Measurements from ENCODE around the gene SLC4A9. TPM values are rescaled to one million over a fixed set of nuclear protein-coding genes. Genes with fewer than 3 reads are reported as not detected.

SLC4A9 gene
- total RNA-seq, 2 experiments from 2014 or later = 0.36 TPM; not detected in 1

GRCh38 chr5:140356853-140357725, 2.9 kb upstream of the SLC4A9 start:
- ChIA-PET POLR2A (interaction anchor here (0.5 kb wide), 1 partner anchor 41 kb away, joined by 4 read pairs; no protein-coding TSS in a partner anchor), CTCF (interaction anchor here (1.2 to 22.2 kb wide), 3 partner anchors 8 to 107 kb away, joined by 3 to 874 read pairs (median 5); no protein-coding TSS in a partner anchor)
- Mint-ChIP-seq H3K36me3 (ENCODE audit: low read depth) (no peaks in the 10 kb centered on the region), H3K27ac (no peak overlapping the region), H3K9me3 (no peaks in the 10 kb centered on the region), H3K4me1 (ENCODE audit: low read depth) (peaks cover 13% of the 10 kb centered on the region), H3K27me3 (peaks cover 9% of the 10 kb centered on the region), H3K4me3 (peak overlapping the region; percentile 13)
- TF ChIP-seq CTCF (IDR thresholded peaks at IDR 0.05) = no peak
- ATAC-seq (no peak), DNase-seq (no peak)
- intact Hi-C loops (cut with micrococcal nuclease) = loop anchor here (5.0 kb wide), 1 partner anchor 280 kb away; the partner anchor contains the start of gene TMCO6

GRCh38 chr5:140357726-140358093, 2.3 kb upstream of the SLC4A9 start:
- ChIA-PET POLR2A (no interaction called here), CTCF (interaction anchor here (4.6 to 10.9 kb wide), 2 partner anchors 9 to 116 kb away, joined by 58 to 160 read pairs; partner anchors contain the start of gene HBEGF)
- ATAC-seq = peak; percentile 99
- Mint-ChIP-seq H3K4me1 (ENCODE audit: low read depth) (peaks cover 13% of the 10 kb centered on the region), H3K9me3 (no peaks in the 10 kb centered on the region), H3K27ac (peak overlapping the region; percentile 31), H3K4me3 (peak overlapping the region; percentile 49), H3K36me3 (ENCODE audit: low read depth) (no peaks in the 10 kb centered on the region), H3K27me3 (peaks cover 9% of the 10 kb centered on the region)
- intact Hi-C loops (cut with micrococcal nuclease) = loop anchor here (5.0 kb wide), 1 partner anchor 280 kb away; the partner anchor contains the start of gene TMCO6
- peak; percentile 73 for TF ChIP-seq CTCF (IDR thresholded peaks at IDR 0.05)
- peak; percentile 88 for DNase-seq

- TF ChIP-seq CTCF (IDR thresholded peaks at IDR 0.05) = no peak
- H3K4me1 Mint-ChIP-seq (ENCODE audit: low read depth) = peaks cover 17% of the 10 kb centered on the region
- ATAC-seq (no peak), DNase-seq (no peak)
- intact Hi-C loops (cut with micrococcal nuclease) = loop anchor here (5.0 kb wide), 1 partner anchor 278 kb away; the partner anchor contains the start of gene TMCO6
- ChIA-PET CTCF (interaction anchor here (1.0 to 10.9 kb wide), 9 partner anchors 10 to 274 kb away, joined by 3 to 160 read pairs (median 4); partner anchors contain the start of genes CD14 and HBEGF), POLR2A (interaction anchor here (0.7 kb wide), 1 partner anchor 20 kb away, joined by 3 read pairs; no protein-coding TSS in a partner anchor)
- H3K36me3 Mint-ChIP-seq (ENCODE audit: low read depth) = no peaks in the 10 kb centered on the region
- no peak overlapping the region for H3K27ac Mint-ChIP-seq
- H3K9me3 Mint-ChIP-seq = no peaks in the 10 kb centered on the region
- H3K27me3 Mint-ChIP-seq = peaks cover 9% of the 10 kb centered on the region
- H3K4me3 Mint-ChIP-seq = no peak overlapping the region
Observed at GRCh38 chr5:140358738-140359310, 1.2 kb upstream of the SLC4A9 start.

- DNase-seq (no peak), ATAC-seq (no peak)
- H3K36me3 Mint-ChIP-seq (ENCODE audit: low read depth) = no peaks in the 10 kb centered on the region
- intact Hi-C loops (cut with micrococcal nuclease) = loop anchor here (10.0 kb wide), 1 partner anchor 354 kb away; no protein-coding TSS in a partner anchor
- no peaks in the 10 kb centered on the region for H3K9me3 Mint-ChIP-seq
- ChIA-PET POLR2A (no interaction called here), CTCF (interaction anchor here (1.0 to 10.9 kb wide), 5 partner anchors 12 to 119 kb away, joined by 3 to 160 read pairs (median 12); partner anchors contain the start of gene HBEGF)
- peaks cover 9% of the 10 kb centered on the region for H3K27me3 Mint-ChIP-seq
- H3K4me1 Mint-ChIP-seq (ENCODE audit: low read depth) = peaks cover 17% of the 10 kb centered on the region
- TF ChIP-seq CTCF (IDR thresholded peaks at IDR 0.05) = no peak
- no peak overlapping the region for H3K4me3 Mint-ChIP-seq
- no peak overlapping the region for H3K27ac Mint-ChIP-seq
Observed at GRCh38 chr5:140360681-140361479, 886 bp downstream of the SLC4A9 start.
